ENCODE data around the gene TM2D3.

Gene TM2D3

DNA sequence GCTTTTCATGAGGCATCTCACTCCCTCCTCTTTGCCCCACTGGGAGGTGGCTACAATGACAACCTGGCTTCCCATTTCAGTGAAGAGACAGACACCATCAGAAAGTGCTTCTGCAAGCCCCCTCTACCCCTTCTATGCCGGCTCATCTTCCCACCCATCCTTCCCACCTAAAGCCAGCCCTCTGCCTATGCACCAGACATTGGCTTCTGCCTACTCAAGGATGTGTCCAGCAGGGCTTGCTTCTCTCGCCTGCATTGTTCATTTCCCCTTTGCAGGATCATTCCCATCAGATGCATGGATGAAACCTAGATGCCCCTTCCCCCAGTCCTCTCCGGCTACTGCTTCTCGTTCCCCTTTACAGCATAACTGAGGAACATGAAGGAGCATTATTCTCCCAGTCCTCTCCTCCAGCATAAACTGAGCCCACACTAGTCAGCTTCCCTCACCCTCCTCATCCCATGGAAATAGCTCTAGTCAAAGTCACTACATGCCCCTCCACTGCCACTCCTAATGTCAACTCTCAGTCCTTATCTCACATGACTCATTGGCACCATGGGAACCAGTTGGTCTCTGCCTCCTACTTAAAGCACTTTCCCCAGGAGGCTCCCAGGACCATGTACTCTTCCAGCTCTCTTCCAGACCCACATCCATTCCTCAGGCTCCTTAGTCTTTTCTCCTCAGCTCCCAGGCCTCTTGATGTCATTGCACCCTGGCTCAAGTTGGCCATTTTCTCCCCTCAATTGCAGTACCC is 47.9 kb downstream of the TM2D3 start:
- no peak for DNase-seq (ENCODE audit: low spot score)

DNA sequence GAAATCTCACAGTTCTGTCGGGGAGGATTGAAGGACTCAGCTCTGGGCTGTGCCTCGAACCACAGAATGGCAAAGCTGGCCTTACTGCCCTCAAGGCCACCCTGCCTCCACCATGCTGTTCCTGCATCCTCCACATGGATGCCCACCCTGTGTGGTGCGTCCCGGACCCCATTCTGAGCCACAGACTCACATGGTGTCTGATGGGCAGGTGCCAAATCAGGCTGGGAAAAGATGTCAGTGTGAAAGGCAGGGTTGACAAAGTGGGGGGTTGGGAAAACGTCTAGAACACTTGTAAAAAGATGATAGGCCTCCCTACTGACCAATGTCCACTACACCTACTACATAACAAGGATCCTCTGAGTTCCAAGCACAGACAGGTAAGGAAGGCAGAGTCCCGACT is 49.4 kb downstream of the TM2D3 start:
- DNase-seq (ENCODE audit: low spot score): no peak

DNA sequence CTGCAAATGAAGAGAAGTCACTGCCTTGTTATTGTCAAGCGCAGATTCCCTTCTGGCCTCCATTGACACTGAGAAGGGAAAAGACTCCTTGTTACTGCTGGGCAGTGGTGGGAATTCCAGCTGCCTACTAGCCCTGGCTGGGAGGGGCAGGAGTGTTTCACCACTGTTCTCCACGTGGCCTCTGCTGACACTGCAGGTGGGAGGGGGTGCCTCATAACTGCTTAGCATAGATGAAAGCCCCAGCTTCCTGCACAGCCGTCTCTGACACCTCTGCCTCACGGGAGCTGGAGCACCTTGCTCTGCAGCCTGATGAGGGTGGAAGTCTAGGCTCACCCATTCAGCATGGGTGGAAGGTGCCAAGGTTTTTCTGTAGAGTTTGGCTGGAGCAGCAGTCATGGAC is 52.1 kb downstream of the TM2D3 start:
- no peak for DNase-seq (ENCODE audit: low spot score)

DNA sequence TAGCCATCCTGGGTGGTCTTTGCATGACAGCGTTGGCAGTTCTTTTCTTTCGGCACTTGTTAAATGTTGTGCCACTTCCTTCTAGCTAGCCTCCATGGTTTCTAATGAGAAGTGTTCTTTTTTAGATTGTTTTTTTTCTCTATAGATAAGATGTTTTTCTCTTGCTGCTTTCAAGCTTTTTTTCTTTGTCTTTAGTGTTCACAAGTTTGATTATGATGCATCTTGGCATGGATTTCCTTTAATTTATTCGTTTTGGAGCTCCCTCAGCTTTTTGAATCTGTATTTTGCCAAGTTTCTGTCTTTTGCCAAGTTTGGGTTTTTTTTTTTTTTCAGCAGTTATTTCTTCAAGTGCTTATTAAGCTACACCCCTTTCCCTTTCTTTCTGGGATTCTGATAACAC is 53.1 kb downstream of the TM2D3 start:
- DNase-seq (ENCODE audit: low spot score): no peak

DNA sequence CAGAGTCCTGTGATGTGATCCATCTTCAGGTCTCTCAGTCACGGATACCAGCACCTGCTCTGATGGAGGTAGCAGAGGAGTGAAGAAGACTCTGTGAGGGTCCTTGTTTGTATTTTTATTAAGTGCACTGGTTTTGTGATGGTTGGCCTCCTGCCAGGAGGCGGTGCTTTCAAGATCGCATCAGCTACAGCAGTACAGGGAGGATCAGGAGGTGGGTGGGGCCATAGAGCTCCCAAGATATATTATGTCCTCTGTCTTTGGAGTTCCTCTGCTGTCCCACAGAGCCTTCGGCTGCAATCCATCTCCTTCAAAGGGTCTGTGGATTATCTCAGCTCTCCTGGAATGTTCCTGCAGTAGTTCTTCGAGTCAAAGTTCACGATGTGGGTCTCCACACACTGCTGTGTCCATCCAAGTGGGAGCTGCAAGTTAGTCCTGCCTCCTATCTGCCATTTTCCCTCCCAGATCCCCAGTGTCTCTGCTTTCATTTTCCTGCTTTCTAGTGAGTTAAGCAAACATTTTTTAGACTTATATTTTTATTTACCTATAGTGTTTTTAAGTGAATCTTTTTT is 54.7 kb downstream of the TM2D3 start:
- DNase-seq (ENCODE audit: low spot score): no peak

DNA sequence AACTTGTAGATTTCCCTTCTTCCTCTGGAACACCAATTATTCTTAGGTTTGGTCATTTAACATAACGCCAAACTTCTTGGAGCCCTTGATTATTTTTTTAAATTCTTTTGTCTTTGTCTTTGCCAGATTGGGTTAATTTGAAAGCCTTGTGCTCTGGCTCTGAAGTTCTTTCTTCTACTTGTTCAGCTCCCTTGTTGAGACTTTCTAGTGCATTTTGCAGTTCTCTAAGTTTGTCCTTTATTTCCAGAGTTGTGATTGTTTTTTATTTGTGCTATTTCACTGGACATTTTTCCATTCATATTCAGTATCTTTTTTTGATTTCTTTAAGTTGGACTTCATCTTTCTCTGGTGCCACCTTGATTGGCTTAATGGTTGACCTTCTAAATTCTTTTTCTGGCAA is 55.5 kb downstream of the TM2D3 start:
- no peak for DNase-seq (ENCODE audit: low spot score)

Measured in germinal center (tissue), 1 donor.